ENCODE results near the gene HECW1. TPM values are rescaled to one million over a fixed set of nuclear protein-coding genes. Genes with fewer than 3 reads are reported as not detected.
A peak's percentile ranks its signal among the peaks of the same experiment; 100 is the strongest.
"Not testable (repeated sequence)": the region's sequence is repeated elsewhere in the genome, so short reads cannot be mapped to it uniquely, and the experiment has no call there.

The HECW1 gene
- polyA plus RNA-seq (2013, experiment 1 of 2), result 3.5 TPM
- 3.3 TPM for polyA plus RNA-seq (2013, experiment 2 of 2)

GRCh38 chr7:43112459-43112940 is at the start of gene HECW1:
Gene HECW1 (plus strand): TSS chr7:43112647. CDS start chr7:43243906, 131,259 bp downstream.
- Histone ChIP-seq H4K91ac (ENCODE audit: low read length) (no peak within 1 kb of the TSS), H2AK5ac (ENCODE audit: low read length, severe bottlenecking) (no peak within 1 kb of the TSS), H3K4me1 (ENCODE audit: control insufficient read depth, insufficient read depth, low read depth, low read length) (peaks cover 13% of the 10 kb centered on the region), H2BK5ac (ENCODE audit: low read depth, low read length, poor library complexity, severe bottlenecking) (peak within 1 kb of the TSS; percentile 32), H3K18ac (ENCODE audit: low read depth in 1 of 2, low read length in 2 of 2) (peak within 1 kb of the TSS; percentile 45 to 71), H2BK12ac (ENCODE audit: low read length in 2 of 2) (peak within 1 kb of the TSS; percentile 3 to 67), H2AFZ (ENCODE audit: low read depth, low read length) (peak within 1 kb of the TSS; percentile 46), H2BK120ac (ENCODE audit: low read depth, low read length) (peak within 1 kb of the TSS; percentile 42), H2BK15ac (ENCODE audit: low read depth, poor library complexity, severe bottlenecking) (peak within 1 kb of the TSS; percentile 33), H3K79me1 (replicated peaks; ENCODE audit: low read length, poor library complexity, severe bottlenecking) (no peaks in the 10 kb centered on the region), H4K8ac (ENCODE audit: low read length) (peak within 1 kb of the TSS; percentile 20), H3K27me3 (ENCODE audit: control insufficient read depth in 1 of 2, insufficient read depth in 1 of 2, low read length in 2 of 2) (peaks cover 16 to 67% of the 10 kb centered on the region in 2 experiments), H3K9ac (ENCODE audit: low read length) (no peak within 1 kb of the TSS), H3K4ac (ENCODE audit: low read depth in 1 of 2, low read length in 2 of 2) (no peak within 1 kb of the TSS), H3K4me3 (ENCODE audit: insufficient read depth in 1 of 2, low read depth in 1 of 2, low read length in 2 of 2) (peak within 1 kb of the TSS; percentile 69 to 70), H3K23ac (ENCODE audit: low read length in 2 of 2) (peak within 1 kb of the TSS in 1 of 2 experiments; percentile 46), H3K14ac (ENCODE audit: low read length in 2 of 2) (no peak within 1 kb of the TSS), H3K9me3 (ENCODE audit: control insufficient read depth, low read length) (no peaks in the 10 kb centered on the region), H3K4me2 (ENCODE audit: low read length, poor library complexity, severe bottlenecking) (peak within 1 kb of the TSS; percentile 93), H3K36me3 (ENCODE audit: control insufficient read depth in 1 of 2, insufficient read depth in 2 of 2, low read depth in 1 of 2, low read length in 2 of 2) (no peaks in the 10 kb centered on the region), H3K27ac (ENCODE audit: low read length, poor library complexity, severe bottlenecking) (no peak within 1 kb of the TSS)
- WGBS, result 2% methylated on average over 46 of the region's 46 CpGs
- no peak for DNase-seq

GRCh38 chr7:43071604-43072003 is 40.8 kb upstream of the HECW1 start:
- Histone ChIP-seq H3K4ac (ENCODE audit: low read depth in 1 of 2, low read length in 2 of 2) (no peak overlapping the region), H3K4me3 (ENCODE audit: insufficient read depth in 1 of 2, low read depth in 1 of 2, low read length in 2 of 2) (no peak overlapping the region), H3K4me2 (ENCODE audit: low read length, poor library complexity, severe bottlenecking) (no peak overlapping the region), H3K23ac (ENCODE audit: low read length in 2 of 2) (no peak overlapping the region), H3K27me3 (ENCODE audit: control insufficient read depth in 1 of 2, insufficient read depth in 1 of 2, low read length in 2 of 2) (peaks cover 0 to 10% of the 10 kb centered on the region in 2 experiments), H2BK15ac (ENCODE audit: low read depth, poor library complexity, severe bottlenecking) (no peak overlapping the region), H3K27ac (ENCODE audit: low read length, poor library complexity, severe bottlenecking) (no peak overlapping the region), H3K9ac (ENCODE audit: low read length) (no peak overlapping the region), H3K9me3 (ENCODE audit: control insufficient read depth, low read length) (no peaks in the 10 kb centered on the region), H2BK120ac (ENCODE audit: low read depth, low read length) (no peak overlapping the region), H3K79me1 (replicated peaks; ENCODE audit: low read length, poor library complexity, severe bottlenecking) (no peaks in the 10 kb centered on the region), H4K91ac (ENCODE audit: low read length) (no peak overlapping the region), H3K18ac (ENCODE audit: low read depth in 1 of 2, low read length in 2 of 2) (peak overlapping the region in 1 of 2 experiments; percentile 34), H3K14ac (ENCODE audit: low read length in 2 of 2) (no peak overlapping the region), H3K4me1 (ENCODE audit: control insufficient read depth, insufficient read depth, low read depth, low read length) (peaks cover 3% of the 10 kb centered on the region), H2BK12ac (ENCODE audit: low read length in 2 of 2) (peak overlapping the region in 1 of 2 experiments; percentile 31), H2AFZ (ENCODE audit: low read depth, low read length) (no peak overlapping the region), H3K36me3 (ENCODE audit: control insufficient read depth in 1 of 2, insufficient read depth in 2 of 2, low read depth in 1 of 2, low read length in 2 of 2) (no peaks in the 10 kb centered on the region), H2AK5ac (ENCODE audit: low read length, severe bottlenecking) (peak overlapping the region; percentile 35), H2BK5ac (ENCODE audit: low read depth, low read length, poor library complexity, severe bottlenecking) (no peak overlapping the region), H4K8ac (ENCODE audit: low read length) (no peak overlapping the region)
- WGBS, result 49% methylated on average over 6 of the region's 7 CpGs
- DNase-seq, result peak; percentile 25

- Histone ChIP-seq H4K91ac (ENCODE audit: low read length) (no peak overlapping the region), H3K4me2 (ENCODE audit: low read length, poor library complexity, severe bottlenecking) (peak overlapping the region; percentile 34)
Measured at GRCh38 chr7:43072530-43072929, 39.9 kb upstream of the HECW1 start.

GRCh38 chr7:43073811-43074210 is 38.6 kb upstream of the HECW1 start:
- not testable (repeated sequence) for H3K27ac ChIP-seq (ENCODE audit: low read length, poor library complexity, severe bottlenecking); H3K36me3 ChIP-seq (ENCODE audit: control insufficient read depth in 1 of 2, insufficient read depth in 2 of 2, low read depth in 1 of 2, low read length in 2 of 2); H3K4me1 ChIP-seq (ENCODE audit: control insufficient read depth, insufficient read depth, low read depth, low read length); H2BK5ac ChIP-seq (ENCODE audit: low read depth, low read length, poor library complexity, severe bottlenecking); H3K23ac ChIP-seq (ENCODE audit: low read length in 2 of 2); H2AK5ac ChIP-seq (ENCODE audit: low read length, severe bottlenecking); DNase-seq; H3K14ac ChIP-seq (ENCODE audit: low read length in 2 of 2); H3K9ac ChIP-seq (ENCODE audit: low read length); H4K8ac ChIP-seq (ENCODE audit: low read length); H3K9me3 ChIP-seq (ENCODE audit: control insufficient read depth, low read length); H3K4ac ChIP-seq (ENCODE audit: low read depth in 1 of 2, low read length in 2 of 2); H2BK15ac ChIP-seq (ENCODE audit: low read depth, poor library complexity, severe bottlenecking); H2AFZ ChIP-seq (ENCODE audit: low read depth, low read length); H3K4me3 ChIP-seq (ENCODE audit: insufficient read depth in 1 of 2, low read depth in 1 of 2, low read length in 2 of 2); H4K91ac ChIP-seq (ENCODE audit: low read length); H2BK12ac ChIP-seq (ENCODE audit: low read length in 2 of 2); H2BK120ac ChIP-seq (ENCODE audit: low read depth, low read length); H3K4me2 ChIP-seq (ENCODE audit: low read length, poor library complexity, severe bottlenecking); H3K79me1 ChIP-seq (replicated peaks; ENCODE audit: low read length, poor library complexity, severe bottlenecking); H3K18ac ChIP-seq (ENCODE audit: low read depth in 1 of 2, low read length in 2 of 2)
- peaks cover 0 to 13% of the 10 kb centered on the region in 2 experiments for H3K27me3 ChIP-seq (ENCODE audit: control insufficient read depth in 1 of 2, insufficient read depth in 1 of 2, low read length in 2 of 2)
- WGBS, result 100% methylated on average over 3 of the region's 4 CpGs

More at GRCh38 chr7:43072530-43072929, 39.9 kb upstream of the HECW1 start:
- Histone ChIP-seq H2BK15ac (ENCODE audit: low read depth, poor library complexity, severe bottlenecking) (no peak overlapping the region), H3K18ac (ENCODE audit: low read depth in 1 of 2, low read length in 2 of 2) (peak overlapping the region in 1 of 2 experiments; percentile 21), H3K9ac (ENCODE audit: low read length) (no peak overlapping the region), H3K27me3 (ENCODE audit: control insufficient read depth in 1 of 2, insufficient read depth in 1 of 2, low read length in 2 of 2) (peaks cover 0 to 10% of the 10 kb centered on the region in 2 experiments), H3K4me3 (ENCODE audit: insufficient read depth in 1 of 2, low read depth in 1 of 2, low read length in 2 of 2) (no peak overlapping the region), H3K4me1 (ENCODE audit: control insufficient read depth, insufficient read depth, low read depth, low read length) (peaks cover 3% of the 10 kb centered on the region), H3K79me1 (replicated peaks; ENCODE audit: low read length, poor library complexity, severe bottlenecking) (no peaks in the 10 kb centered on the region), H3K9me3 (ENCODE audit: control insufficient read depth, low read length) (no peaks in the 10 kb centered on the region), H2BK12ac (ENCODE audit: low read length in 2 of 2) (no peak overlapping the region), H2AK5ac (ENCODE audit: low read length, severe bottlenecking) (no peak overlapping the region), H2AFZ (ENCODE audit: low read depth, low read length) (no peak overlapping the region), H4K8ac (ENCODE audit: low read length) (no peak overlapping the region), H3K14ac (ENCODE audit: low read length in 2 of 2) (no peak overlapping the region), H3K36me3 (ENCODE audit: control insufficient read depth in 1 of 2, insufficient read depth in 2 of 2, low read depth in 1 of 2, low read length in 2 of 2) (no peaks in the 10 kb centered on the region), H3K4ac (ENCODE audit: low read depth in 1 of 2, low read length in 2 of 2) (no peak overlapping the region), H2BK120ac (ENCODE audit: low read depth, low read length) (peak overlapping the region; percentile 27), H2BK5ac (ENCODE audit: low read depth, low read length, poor library complexity, severe bottlenecking) (peak overlapping the region; percentile 44), H3K23ac (ENCODE audit: low read length in 2 of 2) (no peak overlapping the region), H3K27ac (ENCODE audit: low read length, poor library complexity, severe bottlenecking) (peak overlapping the region; percentile 88)
- peak; percentile 28 for DNase-seq
- 49% methylated on average over 4 of the region's 6 CpGs for WGBS
